GM18526 (cell line): ENCODE measurements around the gene SPEF2.

Experiments used
- POLR2A ChIP-seq: IDR thresholded peaks from 3 replicates; pipeline ENCODE4 v1.6.1; 2011; ENCODE audit not compliant: insufficient read length; ENCODE audit errors: extremely low read depth

The SPEF2 gene

GRCh38 chr5:35644543-35644942, 26.9 kb downstream of the SPEF2 start:
- no peak for TF ChIP-seq POLR2A

- no peak for TF ChIP-seq POLR2A
These were observed 29.5 kb downstream of the SPEF2 start for GRCh38 chr5:35647128-35647527.

GRCh38 chr5:35647712-35648111, 30.0 kb downstream of the SPEF2 start:
- TF ChIP-seq POLR2A: no peak

GRCh38 chr5:35651002-35651756, 33.5 kb downstream of the SPEF2 start:
- no peak for TF ChIP-seq POLR2A

GRCh38 chr5:35656721-35657120, 39.1 kb downstream of the SPEF2 start:
- TF ChIP-seq POLR2A: no peak

- no peak for TF ChIP-seq POLR2A
These were observed 40.2 kb downstream of the SPEF2 start for GRCh38 chr5:35657877-35658276.

- no peak for TF ChIP-seq POLR2A
These were observed 41.9 kb downstream of the SPEF2 start for GRCh38 chr5:35659556-35659955.

- no peak for TF ChIP-seq POLR2A
These were observed 42.8 kb downstream of the SPEF2 start for GRCh38 chr5:35660451-35660850.

GRCh38 chr5:35664584-35664983, 46.9 kb downstream of the SPEF2 start:
- no peak for TF ChIP-seq POLR2A

GRCh38 chr5:35665096-35665495, 47.4 kb downstream of the SPEF2 start:
- no peak for TF ChIP-seq POLR2A

- no peak for TF ChIP-seq POLR2A
These were observed 50.7 kb downstream of the SPEF2 start for GRCh38 chr5:35668319-35668718.

- no peak for TF ChIP-seq POLR2A
These were observed 51.1 kb downstream of the SPEF2 start for GRCh38 chr5:35668794-35669193.

- TF ChIP-seq POLR2A: no peak
These were observed 54.1 kb downstream of the SPEF2 start for GRCh38 chr5:35671541-35672295.

- TF ChIP-seq POLR2A: no peak
These were observed 55.3 kb downstream of the SPEF2 start for GRCh38 chr5:35672995-35673394.

GRCh38 chr5:35674049-35674448, 56.4 kb downstream of the SPEF2 start:
- no peak for TF ChIP-seq POLR2A

GRCh38 chr5:35675392-35675791, 57.7 kb downstream of the SPEF2 start:
- no peak for TF ChIP-seq POLR2A

- TF ChIP-seq POLR2A: no peak
These were observed 60.2 kb downstream of the SPEF2 start for GRCh38 chr5:35677878-35678277.

GRCh38 chr5:35678661-35679060, 61.0 kb downstream of the SPEF2 start:
- no peak for TF ChIP-seq POLR2A
